ENCODE measurements around the gene PELI3. TPM values are rescaled to one million over a fixed set of nuclear protein-coding genes. Genes with fewer than 3 reads are reported as not detected.
"Not testable (repeated sequence)": the region's sequence is repeated elsewhere in the genome, so short reads cannot be mapped to it uniquely, and the experiment has no call there.

The PELI3 gene, protein sequence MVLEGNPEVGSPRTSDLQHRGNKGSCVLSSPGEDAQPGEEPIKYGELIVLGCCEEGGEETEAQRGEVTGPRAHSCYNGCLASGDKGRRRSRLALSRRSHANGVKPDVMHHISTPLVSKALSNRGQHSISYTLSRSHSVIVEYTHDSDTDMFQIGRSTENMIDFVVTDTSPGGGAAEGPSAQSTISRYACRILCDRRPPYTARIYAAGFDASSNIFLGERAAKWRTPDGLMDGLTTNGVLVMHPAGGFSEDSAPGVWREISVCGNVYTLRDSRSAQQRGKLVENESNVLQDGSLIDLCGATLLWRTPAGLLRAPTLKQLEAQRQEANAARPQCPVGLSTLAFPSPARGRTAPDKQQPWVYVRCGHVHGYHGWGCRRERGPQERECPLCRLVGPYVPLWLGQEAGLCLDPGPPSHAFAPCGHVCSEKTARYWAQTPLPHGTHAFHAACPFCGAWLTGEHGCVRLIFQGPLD
- 6.8 TPM for polyA plus RNA-seq (2013, experiment 1 of 2; ENCODE audit: insufficient read length)
- polyA plus RNA-seq (2013, experiment 2 of 2; ENCODE audit: insufficient read length) = 6.8 TPM

DNA sequence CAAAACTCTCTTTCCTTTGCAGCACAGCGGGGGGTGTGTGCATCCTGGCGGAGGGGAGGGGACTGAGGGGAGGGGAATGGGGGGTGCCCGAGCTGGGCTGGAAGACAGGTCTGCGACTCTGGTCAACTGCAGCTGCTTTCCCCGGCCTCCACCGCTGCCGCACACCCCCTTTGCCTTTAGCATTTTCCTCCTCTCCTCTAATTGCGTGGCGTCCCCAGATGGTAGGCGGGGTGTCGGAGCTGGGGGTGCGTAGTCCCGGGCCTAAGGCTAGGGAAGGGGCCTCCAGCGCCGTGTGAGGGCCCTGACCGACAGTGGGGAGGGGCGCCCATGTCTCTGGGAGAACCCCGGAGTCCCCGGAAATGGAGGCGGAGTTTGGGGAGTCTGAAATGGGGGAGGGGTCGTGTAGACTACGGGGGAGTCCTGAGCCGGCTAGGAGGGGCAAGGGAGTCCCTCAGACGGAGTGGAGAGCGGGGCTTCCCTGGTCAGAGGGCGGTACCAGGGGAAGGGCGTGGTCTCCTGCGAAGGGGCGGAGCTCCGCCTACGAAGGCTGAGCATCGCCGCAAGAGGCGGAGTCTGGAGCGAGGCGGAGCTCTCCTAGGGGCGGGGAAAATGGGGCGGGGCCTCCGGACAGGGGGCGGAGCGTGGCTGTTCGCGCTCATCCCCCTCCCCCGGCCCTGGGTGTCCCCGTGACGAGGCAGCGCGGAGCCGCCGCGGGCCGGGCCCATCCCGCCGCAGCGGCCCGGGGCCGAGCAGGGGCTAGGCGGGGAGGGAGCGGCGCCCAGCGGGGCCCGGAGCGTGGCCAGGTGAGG is at the start of gene PELI3:
Gene PELI3, plus strand, starts transcription at position 681 of the 809 bp plus-strand sequence. CDS start 1,224 bp downstream, outside the sequence.
- DNase-seq = peak; percentile 85

DNA sequence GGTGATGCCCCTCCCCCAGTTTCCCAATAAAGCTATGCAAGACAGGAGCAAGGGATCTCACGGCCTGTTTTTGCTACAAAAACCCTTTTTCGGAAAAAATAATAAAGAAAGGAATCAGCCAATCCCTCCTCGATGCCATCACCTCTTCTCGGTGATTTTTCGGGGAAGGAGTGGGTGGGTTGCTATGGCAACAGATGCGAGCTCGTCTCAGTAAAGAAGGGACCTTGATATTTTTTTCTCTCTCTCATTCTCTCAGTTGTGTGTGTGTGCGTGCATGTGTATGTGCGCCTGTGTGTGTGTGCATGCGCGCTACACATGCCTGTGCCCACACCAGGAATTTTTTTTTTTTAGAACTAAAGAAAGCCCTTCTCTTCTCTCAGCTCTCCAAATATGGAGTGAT is 49.7 kb upstream of the PELI3 start:
- no peak for DNase-seq

DNA sequence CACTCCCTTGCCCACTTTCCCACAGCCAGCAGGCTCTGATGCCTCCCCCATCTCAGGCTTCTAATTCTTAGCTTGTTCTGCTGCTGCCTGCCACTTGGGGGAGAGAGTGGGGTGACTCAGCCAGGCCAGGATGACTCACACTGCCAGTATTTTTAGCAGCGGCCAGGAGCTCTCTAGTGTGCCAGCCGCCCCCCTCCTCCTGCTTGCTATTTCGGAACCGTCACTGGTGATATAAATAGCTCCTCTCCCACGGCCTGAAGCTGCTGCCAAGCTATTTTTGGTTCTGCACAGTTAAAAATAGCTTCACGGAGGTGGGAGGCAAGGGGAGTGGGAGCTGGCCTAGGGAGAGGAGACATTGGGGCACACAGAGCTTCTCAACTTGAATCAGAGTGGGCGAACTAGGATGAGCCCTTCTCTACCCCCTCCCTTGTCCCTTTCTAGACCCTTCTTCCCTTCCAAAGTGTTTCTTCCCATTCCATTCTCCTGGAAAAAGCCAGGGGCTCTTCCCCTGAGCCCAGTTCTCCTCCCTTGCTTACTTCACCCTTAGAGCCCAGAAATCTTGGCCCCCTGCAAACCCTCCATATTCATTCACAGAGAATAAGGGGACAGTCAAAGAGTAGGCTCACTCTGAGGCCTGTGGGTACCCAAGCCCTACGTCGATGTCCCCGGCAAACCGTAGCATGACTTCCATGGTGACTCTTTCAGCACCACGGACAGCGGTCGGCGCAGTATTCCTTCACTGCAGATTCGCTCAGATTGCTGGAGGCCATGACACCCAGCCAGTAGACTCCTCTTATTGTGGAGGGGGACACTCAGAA is 48.3 kb upstream of the PELI3 start:
- peak; percentile 98 for DNase-seq

DNA sequence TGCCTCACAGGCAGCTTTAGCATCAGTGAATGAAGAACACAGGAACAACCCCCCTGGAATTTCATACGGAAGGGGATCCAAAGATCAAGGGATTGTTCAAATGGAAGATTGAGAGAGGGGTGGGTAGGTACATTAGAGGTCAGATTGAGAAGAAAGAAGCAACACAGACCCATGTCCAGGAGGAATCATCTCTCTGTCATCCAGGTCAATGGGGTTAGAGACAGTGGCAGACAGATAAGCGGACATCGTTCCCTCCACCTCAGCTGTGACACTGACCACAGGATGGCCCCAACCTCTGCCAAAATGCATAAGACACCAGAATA is 47.8 kb upstream of the PELI3 start:
- DNase-seq = no peak

DNA sequence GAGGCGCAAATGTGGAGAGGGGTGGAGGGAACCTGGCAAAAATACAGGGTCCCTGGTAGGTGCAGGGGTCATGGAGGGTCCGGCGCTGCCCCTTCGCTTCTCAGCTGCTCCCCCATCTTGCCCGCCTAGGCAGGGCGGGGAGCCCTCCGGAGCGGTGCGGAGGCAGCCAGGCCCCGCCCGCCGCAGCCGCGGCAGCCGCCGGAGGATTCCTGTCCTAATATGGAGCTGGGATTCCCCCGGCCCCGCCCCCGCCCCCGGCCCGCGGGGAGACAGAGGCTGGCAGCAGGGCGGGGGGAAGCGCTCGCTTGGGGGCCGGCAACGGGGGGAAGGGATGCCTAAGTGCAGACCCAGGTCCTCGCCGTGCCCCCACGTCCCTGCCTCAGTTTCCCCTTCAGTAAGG is 46.9 kb upstream of the PELI3 start:
- DNase-seq = no peak

DNA sequence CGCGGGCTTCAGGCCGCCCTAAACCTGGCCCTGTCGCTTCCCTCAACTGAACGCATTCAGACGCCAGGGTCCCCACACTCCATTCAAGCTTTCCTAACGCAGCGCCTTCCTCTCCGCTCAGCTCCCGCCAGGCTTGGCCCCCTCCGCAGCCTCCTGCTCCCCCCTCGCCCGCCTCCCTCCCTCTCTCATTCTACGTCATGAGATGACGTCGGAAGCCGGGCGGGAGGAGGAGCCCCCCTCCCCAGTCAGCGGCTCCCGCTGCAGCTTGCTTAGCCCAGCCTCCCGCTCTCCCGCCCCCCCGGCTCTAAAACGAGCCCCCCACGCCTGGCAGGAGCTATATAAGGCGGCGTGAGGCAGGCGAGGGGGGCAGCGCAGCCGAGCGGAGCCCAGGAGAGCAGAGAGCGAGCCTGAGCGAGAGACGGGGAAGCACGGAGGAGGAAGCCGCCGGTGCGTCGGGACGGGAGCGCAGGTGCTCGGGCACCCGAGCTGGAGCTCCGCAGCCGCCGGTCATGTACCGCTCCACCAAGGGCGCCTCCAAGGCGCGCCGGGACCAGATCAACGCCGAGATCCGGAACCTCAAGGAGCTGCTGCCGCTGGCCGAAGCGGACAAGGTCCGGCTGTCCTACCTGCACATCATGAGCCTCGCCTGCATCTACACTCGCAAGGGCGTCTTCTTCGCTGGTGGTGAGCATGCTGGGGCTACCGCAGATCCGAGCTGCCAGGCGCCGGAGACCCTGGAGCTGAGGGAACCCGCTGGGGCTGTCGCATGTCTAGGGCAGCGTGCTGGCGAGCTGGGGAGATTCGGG is 45.8 kb upstream of the PELI3 start, which contains the start of gene NPAS4:
Gene NPAS4, plus strand, starts transcription at position 365 of the 806 bp plus-strand sequence. Its CDS starts 145 bp downstream, at position 510.
- no peak for DNase-seq

DNA sequence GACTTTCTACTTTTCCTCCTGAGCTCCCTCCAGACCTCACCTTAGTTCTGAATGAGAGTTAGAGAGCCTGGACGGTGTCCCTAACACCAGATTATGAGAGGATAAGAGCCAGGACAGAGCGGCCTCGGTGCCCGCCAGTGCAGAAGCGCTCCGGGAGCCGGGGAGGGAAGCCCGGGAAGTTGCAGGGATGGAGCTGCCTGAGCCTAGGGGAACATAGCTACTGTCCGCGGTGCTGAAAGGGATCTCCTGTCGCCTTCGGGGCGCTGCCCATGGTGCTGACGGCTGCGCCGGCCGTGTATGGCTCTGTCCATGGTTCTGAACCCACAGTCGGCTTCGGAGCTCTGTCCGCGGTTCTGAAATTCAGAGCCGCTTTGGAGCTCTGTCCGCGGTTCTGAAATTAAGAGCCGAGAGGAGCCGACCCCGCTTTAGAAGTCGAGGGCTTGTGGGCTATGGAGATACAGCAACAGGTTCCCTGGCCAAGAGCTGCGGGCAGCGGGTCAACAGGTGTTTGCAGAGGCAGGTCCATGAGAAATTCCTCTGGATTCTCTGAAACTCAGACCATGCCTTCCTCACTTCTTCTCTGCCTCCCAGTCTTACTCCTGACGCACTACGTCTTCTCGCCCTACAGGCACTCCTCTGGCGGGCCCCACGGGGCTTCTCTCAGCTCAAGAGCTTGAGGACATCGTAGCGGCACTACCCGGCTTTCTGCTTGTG is 45.1 kb upstream of the PELI3 start:
- peak; percentile 87 for DNase-seq

DNA sequence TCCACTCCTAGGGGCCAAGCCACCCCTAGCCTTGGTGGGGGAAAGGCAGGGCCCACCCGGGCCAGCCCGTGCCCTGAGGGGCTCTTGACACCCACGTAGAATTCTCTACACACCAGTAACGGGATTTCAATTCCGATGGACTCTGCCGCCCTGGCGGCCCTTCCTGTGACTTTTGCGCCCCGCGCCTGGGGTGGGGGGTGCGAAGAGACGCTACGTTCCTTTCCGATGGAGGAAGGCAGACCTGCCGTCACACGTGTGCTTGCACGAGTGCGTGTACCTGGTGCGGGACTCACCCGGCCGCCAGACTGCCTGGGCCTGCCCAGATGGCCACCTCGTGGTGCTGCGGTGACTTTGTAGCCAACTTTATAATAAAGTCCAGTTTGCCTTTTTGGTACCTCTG is 40.4 kb upstream of the PELI3 start:
- no peak for DNase-seq

DNA sequence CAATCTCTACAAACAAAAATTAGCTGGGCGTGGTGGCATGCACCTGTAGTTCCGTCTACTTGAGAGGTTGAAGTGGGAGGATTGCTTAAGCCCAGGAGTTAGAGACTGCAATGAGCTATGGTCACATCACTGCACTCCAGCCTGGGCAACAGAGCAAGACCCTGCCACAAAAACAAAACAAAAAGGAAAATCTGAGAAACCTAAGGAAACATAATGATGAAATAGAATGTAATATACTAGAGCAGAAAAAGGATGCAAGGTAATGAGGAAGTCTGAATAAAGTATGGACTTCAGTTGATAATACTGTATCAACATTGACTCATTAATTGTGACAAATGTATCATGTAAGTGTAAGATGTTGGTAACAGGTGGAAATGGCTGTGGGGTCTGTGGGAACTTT is 37.8 kb upstream of the PELI3 start:
- DNase-seq = no peak

DNA sequence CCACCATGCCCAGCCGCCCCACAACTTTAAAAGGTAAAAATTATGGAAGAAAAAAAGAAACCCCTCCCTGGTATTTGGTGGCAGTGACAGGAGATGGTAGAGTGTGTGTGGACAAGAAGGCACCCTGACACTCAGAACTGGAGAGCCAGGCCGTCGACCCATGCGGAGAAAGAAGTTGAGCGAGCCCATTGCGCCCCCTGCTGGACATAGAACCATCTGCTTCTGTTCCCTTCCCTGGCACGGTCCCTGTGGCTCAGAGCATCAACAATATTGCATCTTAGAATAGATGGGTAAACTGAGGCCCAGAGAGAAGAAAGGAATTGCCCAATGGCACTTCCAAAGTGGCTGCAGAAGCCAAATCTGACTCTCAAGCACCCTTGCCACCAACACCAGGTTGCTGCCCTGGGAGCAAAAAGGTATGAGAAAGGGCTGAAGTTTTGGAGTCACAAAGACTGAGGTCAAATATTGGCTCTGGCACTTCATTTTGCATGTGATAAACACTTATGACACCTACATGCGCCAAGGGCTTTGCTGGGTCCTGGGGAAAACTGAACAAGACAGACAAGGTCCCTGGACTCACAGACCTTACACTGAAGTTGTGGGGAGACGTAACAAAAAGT is 36.6 kb upstream of the PELI3 start:
- peak; percentile 71 for DNase-seq

DNA sequence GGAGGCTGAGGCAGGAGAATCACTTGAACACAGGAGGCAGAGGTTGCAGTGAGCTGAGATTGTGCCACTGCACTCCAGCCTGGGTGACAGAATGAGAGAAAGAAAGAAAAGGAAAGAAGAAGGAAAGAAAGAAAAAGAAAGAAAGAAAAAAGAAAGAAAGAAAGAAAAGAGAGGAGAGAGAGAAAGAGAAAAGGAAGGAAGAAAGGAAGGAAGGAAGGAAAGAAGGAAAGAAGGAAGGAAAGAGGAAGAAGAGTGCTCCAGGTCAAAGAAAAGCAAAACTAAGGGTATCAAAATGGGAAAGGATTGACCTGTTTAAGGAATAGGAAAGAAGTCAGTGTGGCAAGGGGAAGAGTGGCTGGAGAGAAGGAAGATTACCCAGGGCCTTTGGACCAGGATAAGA is 35.4 kb upstream of the PELI3 start:
- not testable (repeated sequence) for DNase-seq

DNA sequence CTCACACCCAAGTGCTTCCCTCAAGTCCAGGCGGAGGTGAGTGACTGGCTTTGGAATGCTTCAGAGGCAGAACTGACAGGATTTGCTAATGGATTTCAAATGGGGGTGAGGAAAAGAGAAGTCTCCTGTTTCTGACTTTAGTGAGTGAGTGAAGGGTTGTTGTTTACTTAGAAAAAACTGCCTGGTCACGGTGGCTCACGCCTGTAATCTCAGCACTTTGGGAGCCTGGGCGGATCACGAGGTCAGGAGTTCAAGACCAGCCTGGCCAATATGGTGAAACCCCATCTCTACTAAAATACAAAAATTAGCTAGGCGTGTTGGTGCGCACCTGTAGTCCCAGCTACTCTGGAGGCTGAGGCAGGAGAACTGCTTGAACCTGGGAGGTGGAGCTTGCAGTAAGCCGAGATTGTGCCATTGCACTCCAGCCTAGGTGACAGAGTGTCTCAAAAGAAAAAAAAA is 34.8 kb upstream of the PELI3 start:
- DNase-seq = not testable (repeated sequence)

DNA sequence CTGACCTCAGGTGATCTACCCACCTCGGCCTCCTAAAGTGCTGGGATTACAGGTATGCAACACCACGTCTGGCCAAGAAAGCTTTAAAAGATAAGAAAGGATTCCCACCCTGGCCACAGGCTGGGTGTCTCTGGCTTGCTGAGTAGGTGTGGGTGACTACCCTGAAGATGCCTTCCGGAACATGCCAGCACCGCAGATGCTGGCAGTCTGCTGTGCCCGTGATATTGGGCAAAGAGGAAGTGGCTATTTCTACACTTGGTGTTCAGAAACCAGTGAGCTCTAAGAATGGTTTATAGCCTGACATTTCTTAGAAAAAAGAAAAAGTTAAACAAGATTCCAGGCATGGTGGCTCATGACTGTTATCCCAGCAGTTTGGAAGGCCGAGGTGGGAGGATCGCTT is 34.1 kb upstream of the PELI3 start:
- no peak for DNase-seq

DNA sequence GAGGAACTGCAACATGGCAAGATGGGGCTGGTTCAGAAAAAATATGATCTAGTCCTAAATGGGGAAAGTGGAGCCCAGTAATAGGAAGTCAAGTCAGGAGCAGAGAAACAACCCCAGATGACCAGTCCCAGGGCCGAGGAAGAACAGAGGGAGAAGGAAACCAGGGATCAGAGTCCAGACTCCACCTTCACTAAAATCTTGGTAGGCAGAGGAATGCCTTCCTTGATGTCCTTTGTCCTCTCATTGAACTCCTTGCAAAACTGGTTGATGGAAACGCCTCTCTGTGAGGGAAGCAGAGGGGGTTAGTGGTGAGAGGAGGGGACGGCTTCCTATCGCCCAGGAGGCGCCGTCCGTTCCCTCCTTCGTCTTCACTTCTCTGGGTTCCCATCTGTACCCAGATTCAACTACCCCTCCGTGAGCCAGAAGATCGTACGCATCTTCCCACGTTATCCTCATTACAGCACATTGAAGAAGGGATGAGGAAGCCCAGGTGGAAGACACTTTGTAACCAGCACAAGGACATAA is 28.7 kb upstream of the PELI3 start:
- no peak for DNase-seq

DNA sequence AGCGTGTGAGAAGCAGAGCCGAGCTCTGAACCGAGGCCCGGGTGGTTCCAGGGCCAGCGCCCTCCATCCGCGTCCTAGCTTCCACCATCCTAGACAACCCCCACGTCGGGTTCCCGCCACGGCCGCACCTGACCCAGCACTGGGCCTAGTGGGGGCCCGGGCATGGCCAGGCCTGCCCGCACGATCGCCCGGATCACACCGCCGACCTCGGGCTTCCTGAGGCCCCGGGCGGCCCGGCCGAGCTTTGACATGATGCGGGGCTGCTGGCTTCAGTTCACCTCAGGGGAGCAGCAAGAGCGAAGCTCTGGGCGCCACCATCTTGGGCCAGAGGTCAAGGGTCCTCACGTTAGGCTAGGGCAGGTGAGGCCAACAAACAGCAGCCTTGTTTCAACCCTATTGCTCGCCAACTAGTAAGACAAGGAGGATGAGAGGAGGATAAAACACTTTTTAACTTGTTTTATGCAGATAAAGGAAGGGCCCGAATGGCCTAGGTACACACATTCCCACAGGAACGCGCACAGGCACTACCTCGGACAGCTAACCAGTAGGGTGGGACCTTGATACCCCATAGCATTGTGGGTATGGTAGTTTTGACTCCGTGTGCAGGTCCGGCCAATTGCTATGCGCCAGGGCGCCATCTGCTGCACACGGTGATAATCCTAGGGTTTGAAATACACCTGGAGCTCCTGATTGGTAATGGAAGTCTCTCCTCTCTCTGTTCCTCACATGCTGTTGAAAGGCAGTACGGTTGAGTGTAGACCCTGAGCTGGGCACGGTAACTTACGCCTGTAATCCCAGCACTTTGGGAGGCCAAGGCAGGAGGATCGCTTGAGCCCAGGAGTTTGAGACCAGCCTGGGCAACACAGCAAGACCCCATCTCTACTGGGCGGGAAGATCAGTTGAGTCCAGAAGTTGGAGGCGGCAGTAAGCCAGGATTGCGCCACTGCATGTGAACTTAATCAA is 27.9 kb upstream of the PELI3 start, which contains the start of gene MRPL11:
Gene MRPL11, minus strand, starts transcription at position 345 of the 963 bp plus-strand sequence. Its CDS starts 94 bp downstream, at position 251.
- DNase-seq = peak; percentile 93

DNA sequence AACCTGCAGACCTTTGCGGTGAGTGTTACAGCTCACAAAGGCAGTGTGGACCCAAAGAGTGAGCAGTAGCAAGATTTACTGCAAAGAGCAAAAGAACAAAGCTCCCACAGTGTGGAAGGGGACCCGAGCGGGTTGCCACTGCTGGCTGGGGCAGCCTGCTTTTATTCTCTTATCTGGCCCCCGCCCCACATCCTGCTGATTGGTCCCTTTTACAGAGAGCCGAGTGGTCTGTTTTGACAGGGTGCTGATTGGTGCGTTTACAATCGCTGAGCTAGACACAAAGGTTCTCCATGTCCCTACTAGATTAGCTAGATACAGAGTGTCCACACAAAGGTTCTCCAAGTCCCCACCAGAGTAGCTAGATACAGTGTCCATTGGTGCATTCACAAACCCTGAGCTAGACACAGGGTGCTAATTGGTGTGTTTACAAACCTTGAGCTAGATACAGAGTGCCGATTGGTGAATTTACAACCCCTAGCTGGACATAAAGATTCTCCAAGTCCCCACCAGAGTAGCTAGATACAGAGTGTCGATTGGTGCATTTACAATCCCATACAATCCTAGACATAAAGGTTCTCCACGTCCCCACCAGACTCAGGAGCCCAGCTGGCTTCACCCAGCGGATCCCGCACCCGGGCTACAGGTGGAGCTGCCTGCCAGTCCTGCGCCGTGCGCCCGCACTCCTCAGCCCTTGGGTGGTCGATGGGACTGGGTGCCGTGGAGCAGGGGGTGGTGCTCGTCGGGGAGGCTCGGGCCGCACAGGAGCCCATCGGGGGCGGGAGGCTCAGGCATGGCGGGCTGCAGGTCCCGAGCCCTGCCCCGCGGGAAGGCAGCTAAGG is 26.4 kb upstream of the PELI3 start:
- not testable (repeated sequence) for DNase-seq

DNA sequence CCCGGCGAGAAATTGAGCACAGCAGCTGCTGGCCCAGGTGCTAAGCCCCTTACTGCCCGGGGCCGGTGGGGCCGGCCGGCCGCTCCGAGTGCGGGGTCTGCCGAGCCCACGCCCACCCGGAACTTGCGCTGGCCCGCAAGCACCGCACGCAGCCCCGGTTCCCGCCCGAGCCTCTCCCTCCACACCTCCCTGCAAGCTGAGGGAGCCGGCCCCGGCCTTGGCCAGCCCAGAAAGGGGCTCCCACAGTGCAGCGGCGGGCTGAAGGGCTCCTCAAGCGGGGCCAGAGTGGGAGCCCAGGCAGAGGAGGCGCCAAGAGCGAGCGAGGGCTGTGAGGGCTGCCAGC is 25.8 kb upstream of the PELI3 start:
- not testable (repeated sequence) for DNase-seq

DNA sequence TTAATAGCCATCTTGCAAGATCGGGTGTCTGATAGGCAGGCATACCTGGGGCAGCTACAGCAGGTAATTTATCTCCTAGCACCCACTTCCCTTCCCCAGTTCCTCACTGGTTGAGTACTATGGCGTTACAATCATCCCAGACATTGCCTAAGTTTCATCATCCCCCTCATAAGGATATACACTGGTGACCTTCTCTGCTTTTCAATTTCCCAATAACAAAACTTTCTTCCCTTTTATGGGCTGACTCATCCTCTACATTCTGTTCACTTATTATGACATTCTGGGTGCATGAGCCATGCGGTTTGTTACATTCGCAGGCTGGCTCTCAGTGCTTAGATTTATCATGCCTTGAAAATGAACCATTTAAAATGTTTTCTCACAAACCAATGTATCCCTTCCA is 23.1 kb upstream of the PELI3 start:
- DNase-seq = peak; percentile 53

Measured in fibroblast of skin of back (primary cell).